GM19099 (cell line): Measurements from ENCODE around the gene ARHGEF37.

Experiments
- POLR2A ChIP-seq: IDR thresholded peaks from 3 replicates; pipeline ENCODE4 v1.6.1; 2011; ENCODE audit warnings: low read depth; ENCODE audit not compliant: insufficient read length; ENCODE audit errors: extremely low read depth

Gene ARHGEF37

GRCh38 chr5:149666212-149666852 lies 85.0 kb downstream of the ARHGEF37 start:
- TF ChIP-seq POLR2A, result no peak

DNA sequence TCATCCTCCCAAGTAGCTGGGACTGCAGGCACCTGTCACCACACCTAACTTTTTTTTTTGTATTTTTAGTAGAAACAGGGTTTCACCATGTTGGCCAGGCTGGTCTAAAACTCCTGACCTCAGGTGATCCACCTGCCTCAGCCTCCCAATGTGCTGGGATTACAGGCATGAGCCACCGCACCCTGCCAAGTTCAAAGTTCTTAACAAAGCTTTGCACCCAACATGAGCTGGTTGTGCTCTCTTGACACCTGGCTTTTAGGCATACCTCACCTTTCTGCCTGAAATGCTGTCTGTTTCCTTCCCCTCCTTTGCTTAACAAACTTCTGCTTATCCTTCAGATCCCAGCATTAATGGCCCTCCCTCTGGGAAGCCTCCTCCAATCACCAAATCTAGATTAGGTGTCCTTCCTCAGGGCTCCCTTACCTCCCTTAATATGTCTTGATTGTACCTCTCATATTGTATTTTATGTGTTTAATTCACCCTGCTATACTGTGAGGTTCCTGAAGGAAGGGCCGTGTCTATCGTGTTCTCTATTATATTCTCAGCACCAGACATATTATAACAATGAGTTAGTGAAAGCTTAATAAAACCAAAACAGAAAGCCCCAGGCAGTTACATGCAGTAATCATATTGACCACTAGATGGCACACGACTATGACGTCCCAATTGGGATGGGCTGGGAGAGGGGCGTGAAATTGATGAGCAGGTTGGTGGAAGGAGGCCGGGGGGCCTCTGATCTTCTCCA lies 86.0 kb downstream of the ARHGEF37 start:
- no peak for TF ChIP-seq POLR2A

DNA sequence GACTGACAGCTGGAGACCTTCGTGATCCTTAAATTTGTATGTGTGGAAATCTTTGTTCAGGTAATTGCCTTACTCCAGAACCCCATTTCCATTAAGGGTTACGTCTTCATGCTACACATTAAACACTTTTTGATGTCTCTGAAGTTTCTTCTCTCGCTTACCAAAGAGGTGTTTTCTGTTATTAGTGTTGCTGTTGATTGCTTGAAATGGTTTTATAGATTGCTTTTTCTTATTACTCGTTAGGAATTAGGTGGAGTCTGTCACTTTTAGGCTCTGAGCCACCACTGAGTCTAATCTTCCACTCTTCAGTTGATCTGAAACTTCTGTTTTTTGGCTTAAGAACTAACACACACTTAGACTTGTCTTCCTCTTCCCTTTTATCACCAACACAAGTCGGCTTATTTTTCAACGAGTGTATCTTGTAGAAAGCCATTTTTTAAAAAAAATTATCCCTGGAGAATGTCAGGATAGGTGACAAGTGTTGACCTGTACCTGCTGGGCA lies 86.6 kb downstream of the ARHGEF37 start:
- no peak for TF ChIP-seq POLR2A

DNA sequence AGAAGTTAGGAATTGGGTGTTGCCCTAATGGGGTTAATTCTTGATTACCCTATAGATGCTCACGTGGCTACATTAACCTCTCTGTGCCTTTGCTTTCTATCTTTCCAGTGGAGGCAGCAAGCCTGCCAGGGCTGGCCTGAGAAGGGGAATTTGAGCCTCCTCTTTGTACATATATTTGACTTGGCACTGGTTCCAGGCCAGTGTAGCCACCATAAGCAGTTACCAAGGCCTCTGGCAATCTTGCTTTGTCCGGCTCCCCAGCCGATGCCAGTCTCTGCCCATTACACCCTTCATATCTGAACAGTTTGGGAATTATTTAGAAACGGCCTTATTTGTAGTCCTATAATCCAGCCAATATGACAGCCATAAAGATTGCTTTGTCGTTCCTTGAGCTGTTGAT lies 90.2 kb downstream of the ARHGEF37 start:
- no peak for TF ChIP-seq POLR2A

- no peak for TF ChIP-seq POLR2A
Observed at GRCh38 chr5:149672701-149673476, 91.6 kb downstream of the ARHGEF37 start.

GRCh38 chr5:149674686-149675085 lies 93.4 kb downstream of the ARHGEF37 start:
- TF ChIP-seq POLR2A, result no peak

GRCh38 chr5:149675610-149676201 lies 94.4 kb downstream of the ARHGEF37 start:
- no peak for TF ChIP-seq POLR2A

- TF ChIP-seq POLR2A, result no peak
Observed at GRCh38 chr5:149677731-149678130, 96.4 kb downstream of the ARHGEF37 start.

- TF ChIP-seq POLR2A, result no peak
Observed at GRCh38 chr5:149679876-149680809, 98.8 kb downstream of the ARHGEF37 start.

DNA sequence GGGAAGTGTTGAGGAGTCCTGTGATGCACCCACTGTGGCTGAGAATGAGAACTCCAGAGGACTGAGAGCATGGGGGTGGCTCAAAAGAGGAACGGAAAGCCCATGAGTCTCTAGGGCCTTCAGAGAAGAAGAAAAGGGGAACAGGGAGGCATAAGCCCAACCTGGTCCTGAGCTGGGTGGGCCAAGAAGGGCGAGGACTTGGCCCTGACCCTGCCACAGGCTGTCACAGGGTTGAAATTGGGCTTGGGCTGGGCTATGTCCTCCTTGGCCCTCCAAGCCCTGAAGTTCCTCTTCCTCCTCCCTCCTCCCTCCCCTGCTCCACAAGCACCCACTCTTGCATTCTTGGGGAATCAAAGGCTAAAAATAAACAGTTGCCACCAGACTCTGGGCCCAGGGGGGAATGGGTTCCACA lies 99.5 kb downstream of the ARHGEF37 start:
- TF ChIP-seq POLR2A, result no peak

DNA sequence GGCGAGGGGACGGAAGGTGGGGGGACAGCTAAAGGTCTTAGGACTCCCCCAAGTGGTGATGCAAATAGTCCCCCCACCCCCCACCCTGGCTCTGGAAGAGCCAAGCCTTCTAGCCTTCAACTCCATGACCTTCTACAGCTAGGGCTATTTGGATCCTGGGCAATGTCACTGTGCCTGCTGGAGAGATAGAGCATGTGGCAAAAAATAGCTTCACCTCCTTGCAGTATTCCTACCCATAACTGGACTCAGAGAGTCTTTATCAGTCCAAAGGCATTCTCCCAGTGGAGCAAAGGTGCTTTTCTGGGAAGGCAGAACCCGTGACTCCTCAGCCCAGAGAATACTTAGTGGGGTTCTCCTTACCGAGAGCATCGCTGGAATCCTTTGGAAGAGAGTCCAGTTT lies 100.0 kb downstream of the ARHGEF37 start:
- no peak for TF ChIP-seq POLR2A

DNA sequence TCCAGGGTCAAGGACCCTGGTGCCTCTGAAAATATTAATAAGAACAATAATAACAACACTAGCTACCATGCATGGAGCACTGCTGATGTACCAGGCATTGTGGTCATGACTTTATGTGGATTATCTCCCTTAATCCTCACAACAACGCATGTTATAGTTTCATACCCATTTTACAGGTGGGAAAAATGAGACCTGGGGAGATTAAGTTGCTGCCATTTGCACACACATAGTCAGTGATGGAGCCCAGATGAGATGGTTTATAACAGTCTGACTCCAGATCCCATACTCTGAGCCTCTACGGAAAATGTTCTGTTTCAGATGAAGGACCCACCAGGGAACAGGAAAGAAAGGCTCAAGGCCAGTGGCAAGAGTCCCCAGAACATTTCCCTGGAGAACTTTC lies 100.6 kb downstream of the ARHGEF37 start:
- TF ChIP-seq POLR2A, result no peak

GRCh38 chr5:149682532-149683075 lies 101.3 kb downstream of the ARHGEF37 start:
- no peak for TF ChIP-seq POLR2A

DNA sequence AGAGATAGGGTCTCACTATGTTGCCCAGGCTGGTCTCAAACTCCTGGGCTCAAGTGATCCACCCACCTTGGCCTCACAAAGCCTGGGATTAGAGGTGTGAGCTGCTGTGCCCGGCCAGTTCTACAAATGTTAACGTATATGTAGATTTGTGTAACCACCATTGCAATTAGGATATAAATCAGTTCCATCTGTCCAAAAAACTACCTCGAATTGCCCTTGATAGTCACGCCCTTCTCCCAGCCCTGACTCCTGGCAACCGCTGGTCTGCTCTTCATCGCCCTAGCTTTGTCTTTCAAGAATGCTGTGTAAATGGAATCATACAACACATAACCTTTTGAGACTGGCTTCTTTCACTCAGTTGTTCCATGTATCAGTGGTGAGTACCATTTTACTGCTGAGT lies 102.7 kb downstream of the ARHGEF37 start:
- TF ChIP-seq POLR2A, result no peak
